NCI-H748 (cell line): Measurements from ENCODE around the gene ZNF326.

Experiments
- DNase-seq: peaks from one replicate; lab custom pipeline; 2025; ENCODE audit not compliant: unreplicated experiment; lab: John Stamatoyannopoulos, UW

ZNF326 gene

GRCh38 chr1:90074137-90074536 is 79.2 kb downstream of the ZNF326 start:
- DNase-seq = no peak

GRCh38 chr1:90074566-90074965 is 79.7 kb downstream of the ZNF326 start:
- DNase-seq = no peak

GRCh38 chr1:90074970-90075391 is 80.1 kb downstream of the ZNF326 start:
- DNase-seq = no peak

GRCh38 chr1:90083995-90084394 is 89.1 kb downstream of the ZNF326 start:
- no peak for DNase-seq
